ENCODE measurements around the gene TRIM9. TPM values are rescaled to one million over a fixed set of nuclear protein-coding genes. Genes with fewer than 3 reads are reported as not detected.

The TRIM9 gene
- total and polyA plus RNA-seq, 4 donors: 0.08 to 1.3 (median 0.50) TPM

DNA sequence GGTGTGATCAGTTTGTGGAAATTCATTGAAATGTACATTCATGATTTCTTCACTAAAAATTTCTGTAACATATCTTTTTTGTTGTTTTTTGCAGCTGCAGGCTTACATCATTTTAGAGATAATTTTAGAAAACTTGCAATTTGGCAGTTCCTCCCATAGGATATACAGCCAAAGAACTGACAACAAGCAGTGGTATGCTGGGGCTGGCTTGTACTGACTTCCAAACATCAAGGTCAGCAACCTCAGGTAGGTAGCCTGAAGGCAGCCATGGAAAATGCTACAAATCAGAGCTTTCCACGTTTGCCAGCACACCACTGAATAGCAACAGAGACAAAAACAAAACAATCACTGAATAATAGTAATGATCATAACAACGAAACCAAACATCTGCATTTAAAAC lies 21.2 kb downstream of the TRIM9 start:
- H3K9me3 ChIP-seq (ENCODE audit: control insufficient read depth in 4 of 4, insufficient read depth in 3 of 4, low read length in 3 of 4): peaks cover 0 to 6% (median under 1%) of the 10 kb centered on the region in 4 donors
- no peaks in the 10 kb centered on the region for H3K27me3 ChIP-seq (ENCODE audit: control insufficient read depth in 3 of 3, insufficient read depth in 3 of 3, low read length in 2 of 3)
- no peak overlapping the region for H3K27ac ChIP-seq (ENCODE audit: low read depth in 1 of 2, low read length in 1 of 2)
- no peak overlapping the region for H3K4me3 ChIP-seq
- peaks cover 0 to 6% (median 0%) of the 10 kb centered on the region in 5 donors for H3K4me1 ChIP-seq (ENCODE audit: control insufficient read depth in 5 of 5, insufficient read depth in 5 of 5, low read length in 5 of 5)
- H3K36me3 ChIP-seq (ENCODE audit: control insufficient read depth in 4 of 4, insufficient read depth in 4 of 4, low read length in 4 of 4): no peaks in the 10 kb centered on the region
- DNase-seq (peak; percentile 13 to 81 (median 62)), ATAC-seq (ENCODE audit: insufficient read depth, low FRiP score) (no peak)
- TF ChIP-seq, protein P1, sequence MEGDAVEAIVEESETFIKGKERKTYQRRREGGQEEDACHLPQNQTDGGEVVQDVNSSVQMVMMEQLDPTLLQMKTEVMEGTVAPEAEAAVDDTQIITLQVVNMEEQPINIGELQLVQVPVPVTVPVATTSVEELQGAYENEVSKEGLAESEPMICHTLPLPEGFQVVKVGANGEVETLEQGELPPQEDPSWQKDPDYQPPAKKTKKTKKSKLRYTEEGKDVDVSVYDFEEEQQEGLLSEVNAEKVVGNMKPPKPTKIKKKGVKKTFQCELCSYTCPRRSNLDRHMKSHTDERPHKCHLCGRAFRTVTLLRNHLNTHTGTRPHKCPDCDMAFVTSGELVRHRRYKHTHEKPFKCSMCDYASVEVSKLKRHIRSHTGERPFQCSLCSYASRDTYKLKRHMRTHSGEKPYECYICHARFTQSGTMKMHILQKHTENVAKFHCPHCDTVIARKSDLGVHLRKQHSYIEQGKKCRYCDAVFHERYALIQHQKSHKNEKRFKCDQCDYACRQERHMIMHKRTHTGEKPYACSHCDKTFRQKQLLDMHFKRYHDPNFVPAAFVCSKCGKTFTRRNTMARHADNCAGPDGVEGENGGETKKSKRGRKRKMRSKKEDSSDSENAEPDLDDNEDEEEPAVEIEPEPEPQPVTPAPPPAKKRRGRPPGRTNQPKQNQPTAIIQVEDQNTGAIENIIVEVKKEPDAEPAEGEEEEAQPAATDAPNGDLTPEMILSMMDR (IDR thresholded peaks at IDR 0.05; ENCODE audit: control extremely low read depth, extremely low read depth): no peak
- no peak overlapping the region for H3K9ac ChIP-seq (ENCODE audit: insufficient read depth in 1 of 2, low read length in 2 of 2)
- WGBS, 2 donors: 62 to 82% methylated on average over 2 of the region's 2 CpGs

- H3K9ac ChIP-seq (ENCODE audit: insufficient read depth in 1 of 2, low read length in 2 of 2): no peak overlapping the region
- DNase-seq: no peak
- peaks cover 0 to 6% (median under 1%) of the 10 kb centered on the region in 4 donors for H3K9me3 ChIP-seq (ENCODE audit: control insufficient read depth in 4 of 4, insufficient read depth in 3 of 4, low read length in 3 of 4)
- H3K36me3 ChIP-seq (ENCODE audit: control insufficient read depth in 4 of 4, insufficient read depth in 4 of 4, low read length in 4 of 4): no peaks in the 10 kb centered on the region
- H3K4me1 ChIP-seq (ENCODE audit: control insufficient read depth in 5 of 5, insufficient read depth in 5 of 5, low read length in 5 of 5): peaks cover 0 to 6% (median 0%) of the 10 kb centered on the region in 5 donors
- no peaks in the 10 kb centered on the region for H3K27me3 ChIP-seq (ENCODE audit: control insufficient read depth in 3 of 3, insufficient read depth in 3 of 3, low read length in 2 of 3)
- no peak for ATAC-seq (ENCODE audit: insufficient read depth, low FRiP score)
- TF ChIP-seq, protein P1 (IDR thresholded peaks at IDR 0.05; ENCODE audit: control extremely low read depth, extremely low read depth): no peak
- no peak overlapping the region for H3K4me3 ChIP-seq
- no peak overlapping the region for H3K27ac ChIP-seq (ENCODE audit: low read depth in 1 of 2, low read length in 1 of 2)
These were observed 21.9 kb downstream of the TRIM9 start for GRCh38 chr14:51072976-51073375.

DNA sequence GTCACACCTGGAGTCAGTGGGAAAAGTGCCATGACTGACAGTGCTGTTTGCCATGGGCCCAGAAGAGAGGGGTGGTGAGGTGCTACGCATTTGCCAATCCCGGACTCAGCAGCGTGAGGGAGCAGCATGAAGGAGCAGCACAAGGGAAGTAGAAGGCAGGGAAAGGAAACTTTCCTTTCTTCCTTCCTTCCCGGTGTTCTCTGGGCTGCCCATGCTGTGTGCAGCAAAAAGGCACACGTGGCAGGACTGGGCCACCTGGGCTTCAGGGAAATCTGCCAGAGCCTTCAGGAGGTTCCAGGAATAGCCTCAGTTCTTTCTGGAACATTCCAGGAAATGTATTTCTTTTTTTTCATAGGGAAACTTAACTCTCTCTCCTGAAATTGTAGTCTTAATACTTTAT lies 23.0 kb downstream of the TRIM9 start:
- Histone ChIP-seq H3K4me1 (ENCODE audit: control insufficient read depth in 5 of 5, insufficient read depth in 5 of 5, low read length in 5 of 5) (peaks cover 0 to 6% (median 0%) of the 10 kb centered on the region in 5 donors), H3K9ac (ENCODE audit: insufficient read depth in 1 of 2, low read length in 2 of 2) (no peak overlapping the region), H3K4me3 (no peak overlapping the region), H3K36me3 (ENCODE audit: control insufficient read depth in 4 of 4, insufficient read depth in 4 of 4, low read length in 4 of 4) (no peaks in the 10 kb centered on the region), H3K27ac (ENCODE audit: low read depth in 1 of 2, low read length in 1 of 2) (no peak overlapping the region), H3K9me3 (ENCODE audit: control insufficient read depth in 4 of 4, insufficient read depth in 3 of 4, low read length in 3 of 4) (peaks cover 0 to 6% (median under 1%) of the 10 kb centered on the region in 4 donors), H3K27me3 (ENCODE audit: control insufficient read depth in 3 of 3, insufficient read depth in 3 of 3, low read length in 2 of 3) (no peaks in the 10 kb centered on the region)
- ATAC-seq (ENCODE audit: insufficient read depth, low FRiP score) (no peak), DNase-seq (no peak)
- WGBS, 2 donors: 41 to 78% methylated on average over 5 of the region's 5 CpGs
- TF ChIP-seq, protein P1 (IDR thresholded peaks at IDR 0.05; ENCODE audit: control extremely low read depth, extremely low read depth): no peak

- DNase-seq (no peak), ATAC-seq (ENCODE audit: insufficient read depth, low FRiP score) (no peak)
- Histone ChIP-seq H3K4me3 (no peak overlapping the region), H3K27me3 (ENCODE audit: control insufficient read depth in 3 of 3, insufficient read depth in 3 of 3, low read length in 2 of 3) (no peaks in the 10 kb centered on the region), H3K4me1 (ENCODE audit: control insufficient read depth in 5 of 5, insufficient read depth in 5 of 5, low read length in 5 of 5) (peaks cover 0 to 6% (median 0%) of the 10 kb centered on the region in 5 donors), H3K27ac (ENCODE audit: low read depth in 1 of 2, low read length in 1 of 2) (no peak overlapping the region), H3K36me3 (ENCODE audit: control insufficient read depth in 4 of 4, insufficient read depth in 4 of 4, low read length in 4 of 4) (no peaks in the 10 kb centered on the region), H3K9me3 (ENCODE audit: control insufficient read depth in 4 of 4, insufficient read depth in 3 of 4, low read length in 3 of 4) (peaks cover 0 to 6% (median under 1%) of the 10 kb centered on the region in 4 donors), H3K9ac (ENCODE audit: insufficient read depth in 1 of 2, low read length in 2 of 2) (no peak overlapping the region)
- TF ChIP-seq, protein P1 (IDR thresholded peaks at IDR 0.05; ENCODE audit: control extremely low read depth, extremely low read depth): no peak
- 79 to 91% methylated on average over 4 of the region's 4 CpGs for WGBS, 2 donors
These were observed 24.2 kb downstream of the TRIM9 start for GRCh38 chr14:51070726-51071125.
